DND-41 (cell line): ENCODE data around the gene PREX1.

Experiments used
- EZH2 ChIP-seq: IDR thresholded peaks from 3 replicates; pipeline ENCODE4 v1.6.1; 2012; ENCODE audit warnings: borderline replicate concordance, low read depth, mild to moderate bottlenecking, moderate library complexity, low read length, inconsistent platforms; ENCODE audit not compliant: severe bottlenecking
- TF ChIP-seq, protein P1 (sequence below): IDR thresholded peaks from 2 replicates; pipeline ENCODE4 v1.5.1; 2012; ENCODE audit warnings: borderline replicate concordance, low read length, moderate library complexity, mild to moderate bottlenecking; ENCODE audit not compliant: poor library complexity, severe bottlenecking; ENCODE audit errors: extremely low read depth

DNA sequence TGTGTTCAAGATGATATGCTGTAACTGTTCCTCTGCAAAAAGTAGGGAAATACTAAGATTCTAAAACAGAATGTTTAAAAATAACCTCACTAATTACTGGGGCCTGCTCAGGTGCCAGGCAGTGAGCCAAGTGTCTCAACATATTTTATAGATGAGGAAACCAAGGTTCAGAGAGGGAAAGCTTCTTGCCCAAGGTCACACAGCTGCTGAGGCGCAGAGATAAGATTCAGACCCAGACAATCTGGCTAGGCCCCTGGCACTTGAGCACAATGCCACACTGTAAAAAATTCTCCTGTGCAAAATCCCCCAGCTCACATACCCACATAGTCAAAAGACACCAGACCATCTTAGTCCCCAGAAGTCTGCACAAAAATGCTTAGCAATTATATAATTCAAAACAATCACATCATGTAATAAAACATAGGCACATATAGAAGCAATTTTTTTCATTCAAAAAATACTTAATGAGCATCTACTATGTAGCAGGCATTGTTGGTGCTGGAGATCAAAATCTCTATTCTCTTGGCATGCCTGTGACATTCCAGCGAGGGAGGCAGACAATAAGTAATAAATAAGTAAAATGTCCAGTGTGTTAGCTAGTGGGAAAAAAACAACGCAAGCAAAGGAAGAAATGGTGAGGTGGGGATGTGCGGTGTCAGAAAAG lies 10.3 kb downstream of the PREX1 start:
- TF ChIP-seq, protein P1, sequence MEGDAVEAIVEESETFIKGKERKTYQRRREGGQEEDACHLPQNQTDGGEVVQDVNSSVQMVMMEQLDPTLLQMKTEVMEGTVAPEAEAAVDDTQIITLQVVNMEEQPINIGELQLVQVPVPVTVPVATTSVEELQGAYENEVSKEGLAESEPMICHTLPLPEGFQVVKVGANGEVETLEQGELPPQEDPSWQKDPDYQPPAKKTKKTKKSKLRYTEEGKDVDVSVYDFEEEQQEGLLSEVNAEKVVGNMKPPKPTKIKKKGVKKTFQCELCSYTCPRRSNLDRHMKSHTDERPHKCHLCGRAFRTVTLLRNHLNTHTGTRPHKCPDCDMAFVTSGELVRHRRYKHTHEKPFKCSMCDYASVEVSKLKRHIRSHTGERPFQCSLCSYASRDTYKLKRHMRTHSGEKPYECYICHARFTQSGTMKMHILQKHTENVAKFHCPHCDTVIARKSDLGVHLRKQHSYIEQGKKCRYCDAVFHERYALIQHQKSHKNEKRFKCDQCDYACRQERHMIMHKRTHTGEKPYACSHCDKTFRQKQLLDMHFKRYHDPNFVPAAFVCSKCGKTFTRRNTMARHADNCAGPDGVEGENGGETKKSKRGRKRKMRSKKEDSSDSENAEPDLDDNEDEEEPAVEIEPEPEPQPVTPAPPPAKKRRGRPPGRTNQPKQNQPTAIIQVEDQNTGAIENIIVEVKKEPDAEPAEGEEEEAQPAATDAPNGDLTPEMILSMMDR = no peak
- TF ChIP-seq EZH2 = no peak
